H1 (cell line): Measurements from ENCODE around the gene CADM2. TPM values are rescaled to one million over a fixed set of nuclear protein-coding genes. Genes with fewer than 3 reads are reported as not detected.

Source experiments
- CTCF ChIA-PET: fragments of 300-600 bp; sonication (Branson Sonifier 250); formaldehyde crosslinking; loops from one replicate; lab custom pipeline; 2021; ENCODE audit not compliant: partially characterized antibody; lab: Charles Lee
- POLR2A ChIA-PET: fragments of 300-600 bp; sonication (Branson Sonifier 250); formaldehyde crosslinking; loops from one replicate; lab custom pipeline; 2021; ENCODE audit warnings: inconsistent platforms; ENCODE audit not compliant: partially characterized antibody; lab: Charles Lee
- DNase-seq, 2 experiments: peaks; one replicate each; pipeline versions ENCODE4 v3.0.0 to v3.0.0-alpha.2; 2010 to 2022; ENCODE audit warnings: low spot score in 2 of 2, low read depth in 1 of 2, mixed read lengths in 1 of 2
- FAIRE-seq: peaks from 2 replicates; lab custom pipeline; 2011; peaks lifted over from hg19 to GRCh38; lab: Jason Lieb, UNC
- H2AFZ ChIP-seq: 2 replicates; pipeline ENCODE4 v1.8.1; 2012; ENCODE audit warnings: low read length, inconsistent platforms
- H2AK5ac ChIP-seq: 2 replicates; pipeline ENCODE4 v1.6.1; 2013; ENCODE audit warnings: low read depth, low read length
- H2BK120ac ChIP-seq: replicated peaks from 2 replicates; pipeline ENCODE3; 2013; ENCODE audit warnings: low read depth, low read length, inconsistent platforms
- H2BK12ac ChIP-seq: 2 replicates; pipeline ENCODE4 v1.6.1; 2013; ENCODE audit warnings: low read depth, low read length
- H2BK15ac ChIP-seq: 2 replicates; pipeline ENCODE4 v1.6.1; 2013; ENCODE audit warnings: low read length
- H2BK20ac ChIP-seq: 2 replicates; pipeline ENCODE4 v1.6.1; 2013; ENCODE audit warnings: low read length
- H2BK5ac ChIP-seq: 2 replicates; pipeline ENCODE4 v1.6.1; 2013; ENCODE audit warnings: low read depth, low read length
- H3K14ac ChIP-seq: 2 replicates; pipeline ENCODE4 v1.6.1; 2013; ENCODE audit warnings: inconsistent platforms; ENCODE audit not compliant: insufficient read length
- H3K18ac ChIP-seq: 2 replicates; pipeline ENCODE4 v1.6.1; 2013; ENCODE audit warnings: low read length; ENCODE audit errors: extremely low read depth
- H3K23ac ChIP-seq: 2 replicates; pipeline ENCODE4 v1.6.1; 2013; ENCODE audit warnings: inconsistent platforms; ENCODE audit not compliant: insufficient read length
- H3K23me2 ChIP-seq: 2 replicates; pipeline ENCODE4 v1.6.1; 2013; ENCODE audit warnings: low read depth, low read length
- H3K27ac ChIP-seq: 2 replicates; pipeline ENCODE4 v1.6.1; 2011; ENCODE audit warnings: low read depth, low read length, inconsistent platforms
- H3K27me3 ChIP-seq, 4 experiments: replicated peaks in 1 of 4; 1 replicate in 1 of 4; 2 replicates in 3 of 4; pipeline versions ENCODE4 v1.6.1 to v1.8.1; 2011 to 2013; ENCODE audit warnings: low read length in 3 of 4, mild to moderate bottlenecking in 3 of 4, inconsistent platforms in 2 of 4, mixed read lengths in 2 of 4, moderate library complexity in 1 of 4; ENCODE audit not compliant: control insufficient read depth in 3 of 4, insufficient read depth in 3 of 4; ENCODE audit errors: extremely low read depth in 1 of 4
- H3K36me3 ChIP-seq, 4 experiments: 2 replicates each; pipeline versions ENCODE4 v1.6.1 to v1.8.1; 2011 to 2013; ENCODE audit warnings: mild to moderate bottlenecking in 4 of 4, low read length in 3 of 4, moderate library complexity in 2 of 4, control low read depth in 1 of 4, inconsistent platforms in 1 of 4; ENCODE audit not compliant: insufficient read depth in 4 of 4, control insufficient read depth in 2 of 4
- H3K4ac ChIP-seq: replicated peaks from 2 replicates; pipeline ENCODE3; 2013; ENCODE audit warnings: low read length, low read depth, mixed read lengths, inconsistent platforms; ENCODE audit not compliant: insufficient read length
- H3K4me1 ChIP-seq, 4 experiments: replicated peaks in 1 of 4; 1 replicate in 1 of 4; 2 replicates in 3 of 4; pipeline versions ENCODE4 v1.6.1 to v1.8.1; 2011 to 2013; ENCODE audit warnings: low read length in 3 of 4, inconsistent platforms in 2 of 4, mixed read lengths in 1 of 4; ENCODE audit not compliant: insufficient read depth in 4 of 4, control insufficient read depth in 3 of 4
- H3K4me2 ChIP-seq, 2 experiments: 2 replicates each; pipeline versions ENCODE4 v1.6.1 to v1.8.1; 2011 to 2013; ENCODE audit warnings: low read depth in 2 of 2, low read length in 2 of 2, control low read depth in 1 of 2, inconsistent platforms in 1 of 2, mild to moderate bottlenecking in 1 of 2; ENCODE audit not compliant: insufficient read depth in 1 of 2
- H3K4me3 ChIP-seq, 4 experiments: fragments of 200-600, 300-600 bp in 1 of 4; sonication (generic), shearing (Covaris generic), sonication (Bioruptor Twin) in 1 of 4; 2 replicates each; pipeline versions ENCODE4 v1.5.1 to v1.8.1; 2011 to 2016; ENCODE audit warnings: low read length in 4 of 4, low read depth in 3 of 4, control low read depth in 2 of 4, inconsistent platforms in 2 of 4, mild to moderate bottlenecking in 2 of 4, mixed read lengths in 1 of 4, moderate library complexity in 1 of 4; ENCODE audit not compliant: insufficient read depth in 2 of 4; ENCODE audit errors: extremely low read depth in 1 of 4
- H3K56ac ChIP-seq: replicated peaks from 2 replicates; pipeline ENCODE3; 2013; ENCODE audit warnings: low read depth, mild to moderate bottlenecking, mixed read lengths, low read length, inconsistent platforms; ENCODE audit not compliant: insufficient read length
- H3K79me1 ChIP-seq: 2 replicates; pipeline ENCODE4 v1.6.1; 2013; ENCODE audit warnings: low read depth, low read length, control low read depth
- H3K79me2 ChIP-seq, 2 experiments: 2 replicates each; pipeline versions ENCODE4 v1.6.1 to v1.8.1; 2012 to 2013; ENCODE audit warnings: low read length in 2 of 2, mild to moderate bottlenecking in 2 of 2, inconsistent platforms in 1 of 2; ENCODE audit not compliant: insufficient read depth in 2 of 2, control insufficient read depth in 1 of 2
- H3K9ac ChIP-seq, 4 experiments: replicated peaks in 1 of 4; 1 replicate in 1 of 4; 2 replicates in 3 of 4; pipeline versions ENCODE4 v1.6.1 to v1.8.1; 2011 to 2013; ENCODE audit warnings: low read depth in 3 of 4, low read length in 3 of 4, control low read depth in 2 of 4, mild to moderate bottlenecking in 2 of 4, moderate library complexity in 2 of 4, inconsistent platforms in 1 of 4; ENCODE audit errors: extremely low read depth in 1 of 4
- H3K9me3 ChIP-seq, 2 experiments: 2 replicates each; pipeline versions ENCODE4 v1.6.1 to v1.8.1; 2012 to 2013; ENCODE audit warnings: mild to moderate bottlenecking in 2 of 2, moderate library complexity in 2 of 2, control low read depth in 1 of 2, inconsistent platforms in 1 of 2, low read depth in 1 of 2, low read length in 1 of 2, mixed read lengths in 1 of 2; ENCODE audit not compliant: insufficient read depth in 2 of 2
- H4K20me1 ChIP-seq, 2 experiments: replicated peaks in 1 of 2; 2 replicates each; pipeline versions ENCODE3 to v1.8.1; 2011 to 2013; ENCODE audit warnings: inconsistent platforms in 2 of 2, low read length in 2 of 2, mild to moderate bottlenecking in 1 of 2; ENCODE audit not compliant: insufficient read depth in 2 of 2, control insufficient read depth in 1 of 2
- H4K5ac ChIP-seq: 2 replicates; pipeline ENCODE4 v1.6.1; 2013; ENCODE audit warnings: low read length, low read depth, mixed read lengths, inconsistent platforms; ENCODE audit not compliant: insufficient read length
- H4K8ac ChIP-seq: 2 replicates; pipeline ENCODE4 v1.8.0; 2013; ENCODE audit warnings: mild to moderate bottlenecking, moderate library complexity, low read length, inconsistent platforms; ENCODE audit not compliant: insufficient read depth; ENCODE audit errors: extremely low read depth
- H4K91ac ChIP-seq: replicated peaks from 2 replicates; pipeline ENCODE3; 2013; ENCODE audit warnings: low read length, mixed read lengths, inconsistent platforms; ENCODE audit not compliant: insufficient read length
- CEBPB ChIP-seq: IDR thresholded peaks from 2 replicates; pipeline ENCODE4 v1.6.1; 2012; ENCODE audit warnings: low read depth, low read length
- TAF7 ChIP-seq: optimal IDR thresholded peaks from 2 replicates; pipeline ENCODE3; 2011; ENCODE audit warnings: low read depth, mild to moderate bottlenecking, inconsistent platforms, low read length, moderate library complexity, borderline replicate concordance
- WGBS, 2 experiments: shearing (Covaris generic) in 1 of 2; methylation state at CpG; one replicate each; pipeline versions ENCODE4 v1.1.6 to v1.1.7; 2013 to 2015; ENCODE audit warnings: low lambda C conversion rate in 2 of 2, mixed read lengths in 2 of 2, inconsistent platforms in 1 of 2, low coverage in 1 of 2, missing lambda C conversion rate in 1 of 2; ENCODE audit not compliant: insufficient replicate concordance in 2 of 2, insufficient coverage in 1 of 2, insufficient read length in 1 of 2; ENCODE audit errors: extremely low coverage in 1 of 2, missing lambda C conversion rate in 1 of 2; 5-methylcytosine and 5-hydroxymethylcytosine counted together
- polyA plus RNA-seq, 7 experiments: library from polyadenylated mRNA; depleted of rRNA in 3 of 7; stranded (reverse) in 5 of 7; unstranded in 2 of 7; fragments of >200 nt in 5 of 7; fragments of 200-250 nt in 2 of 7; gene quantifications; 1 replicate in 5 of 7; 2 replicates in 1 of 7; 4 replicates in 1 of 7; pipeline versions ENCODE4 v1.2.1 to v1.2.3, GENCODE V29; 2011 to 2013; ENCODE audit warnings: missing spikeins in 2 of 7, mixed read lengths in 2 of 7
- total RNA-seq: library from RNA; stranded (reverse); fragmentation: NEBNext Ultra II Directional; extraction: Animal tissue kit (Norgen Biotek cat#: 25700); gene quantifications from 2 replicates; pipeline ENCODE4 v1.2.1, GENCODE V29; 2021

Gene CADM2
- total and polyA plus RNA-seq, 2 of the 8 experiments (the other 6 are each of a cell fraction or from before 2014, with no cell fraction given) = 14.9 to 20.9 TPM

DNA sequence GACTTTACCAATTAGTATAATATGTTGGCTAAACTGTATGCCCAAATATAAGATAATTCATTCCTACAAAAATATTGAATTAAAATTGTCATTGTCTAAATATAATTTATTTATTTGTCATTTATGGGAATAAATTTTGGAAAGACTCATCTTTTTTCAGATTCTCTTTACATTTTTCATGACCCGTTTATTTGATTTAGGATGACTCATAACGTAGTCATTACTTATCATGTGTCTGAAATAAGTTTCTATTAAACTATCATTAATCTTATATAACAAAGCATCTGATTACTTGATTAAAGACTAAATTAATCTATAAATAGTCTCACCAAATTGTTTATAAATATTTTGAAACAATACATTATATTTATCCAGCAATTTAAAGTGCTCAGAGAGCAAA is 516.6 kb downstream of the CADM2 start:
- FAIRE-seq (no peak), DNase-seq (no peak)
- Histone ChIP-seq H3K56ac (no peak overlapping the region), H3K23ac (no peak overlapping the region), H4K20me1 (no peaks in the 10 kb centered on the region), H3K14ac (no peak overlapping the region), H2AFZ (no peak overlapping the region), H3K23me2 (no peaks in the 10 kb centered on the region), H4K5ac (no peak overlapping the region), H3K4me1 (peaks cover 0 to 2% (median 0%) of the 10 kb centered on the region in 4 experiments; a peak in 2 of 7 replicates), H3K9ac (no peak overlapping the region), H2BK12ac (no peak overlapping the region), H3K27me3 (no peaks in the 10 kb centered on the region), H2BK15ac (no peak overlapping the region), H4K8ac (no peak overlapping the region), H3K4me3 (no peak overlapping the region), H3K9me3 (no peaks in the 10 kb centered on the region), H2BK5ac (no peak overlapping the region), H3K18ac (no peak overlapping the region), H2BK20ac (no peak overlapping the region), H3K4me2 (no peak overlapping the region), H2AK5ac (no peak overlapping the region), H3K36me3 (no peaks in the 10 kb centered on the region), H3K79me2 (no peaks in the 10 kb centered on the region), H3K4ac (no peak overlapping the region), H2BK120ac (no peak overlapping the region), H3K27ac (no peak overlapping the region), H3K79me1 (no peaks in the 10 kb centered on the region), H4K91ac (no peak overlapping the region)
- ChIA-PET POLR2A (no interaction called here), CTCF (no interaction called here)
- TF ChIP-seq CEBPB (no peak), TAF7 (no peak)
- WGBS, 2 experiments = 94% methylated on average over 2 of the region's 2 CpGs; no CpG with 5 or more reads in 1 of the 2 experiments
